Activated CD4-positive, alpha-beta T cell treated with anti-CD3 and anti-CD28 coated beads, Interleukin-2, Interleukin-6, amounts not matched to agents 100 ng/mL and 50 ng/mL, durations not matched to agents 16 hours and 8 hours (primary cell): ENCODE measurements around the gene MYLK3.
A peak's percentile ranks its signal among the peaks of the same experiment; 100 is the strongest.
"Not testable (repeated sequence)": the region's sequence is repeated elsewhere in the genome, so short reads cannot be mapped to it uniquely, and the experiment has no call there.

ENCODE experiments used
- DNase-seq: peaks from one replicate; pipeline ENCODE4 v3.0.0-alpha.2; 2020

Gene MYLK3

GRCh38 chr16:46688654-46689364, 59.3 kb downstream of the MYLK3 start, which contains the start of gene VPS35:
TSS of gene VPS35 (minus strand) at chr16:46689178. CDS start at chr16:46689133, 45 bp downstream.
- peak; percentile 99 for DNase-seq

- DNase-seq: no peak
These were observed 60.0 kb downstream of the MYLK3 start for GRCh38 chr16:46688101-46688653.

GRCh38 chr16:46687486-46687885, 60.7 kb downstream of the MYLK3 start:
- DNase-seq: no peak

- DNase-seq: no peak
These were observed 61.2 kb downstream of the MYLK3 start for GRCh38 chr16:46686815-46687473.

GRCh38 chr16:46681867-46682266, 66.3 kb downstream of the MYLK3 start:
- not testable (repeated sequence) for DNase-seq

- not testable (repeated sequence) for DNase-seq
These were observed 70.2 kb downstream of the MYLK3 start for GRCh38 chr16:46677943-46678342.

- peak; percentile 65 for DNase-seq
These were observed 74.7 kb downstream of the MYLK3 start for GRCh38 chr16:46673320-46674013.

GRCh38 chr16:46662123-46662522, 86.0 kb downstream of the MYLK3 start:
- no peak for DNase-seq

GRCh38 chr16:46658925-46659324, 89.2 kb downstream of the MYLK3 start:
- peak; percentile 48 for DNase-seq
